ENCODE measurements around the gene ABCB8. TPM values are rescaled to one million over a fixed set of nuclear protein-coding genes. Genes with fewer than 3 reads are reported as not detected.

Gene ABCB8
- total and polyA plus RNA-seq, 9 of the 15 experiments (the other 6 are each of a cell fraction or from before 2014, with no cell fraction given) = 7.6 to 106 (median 36.3) TPM

DNA sequence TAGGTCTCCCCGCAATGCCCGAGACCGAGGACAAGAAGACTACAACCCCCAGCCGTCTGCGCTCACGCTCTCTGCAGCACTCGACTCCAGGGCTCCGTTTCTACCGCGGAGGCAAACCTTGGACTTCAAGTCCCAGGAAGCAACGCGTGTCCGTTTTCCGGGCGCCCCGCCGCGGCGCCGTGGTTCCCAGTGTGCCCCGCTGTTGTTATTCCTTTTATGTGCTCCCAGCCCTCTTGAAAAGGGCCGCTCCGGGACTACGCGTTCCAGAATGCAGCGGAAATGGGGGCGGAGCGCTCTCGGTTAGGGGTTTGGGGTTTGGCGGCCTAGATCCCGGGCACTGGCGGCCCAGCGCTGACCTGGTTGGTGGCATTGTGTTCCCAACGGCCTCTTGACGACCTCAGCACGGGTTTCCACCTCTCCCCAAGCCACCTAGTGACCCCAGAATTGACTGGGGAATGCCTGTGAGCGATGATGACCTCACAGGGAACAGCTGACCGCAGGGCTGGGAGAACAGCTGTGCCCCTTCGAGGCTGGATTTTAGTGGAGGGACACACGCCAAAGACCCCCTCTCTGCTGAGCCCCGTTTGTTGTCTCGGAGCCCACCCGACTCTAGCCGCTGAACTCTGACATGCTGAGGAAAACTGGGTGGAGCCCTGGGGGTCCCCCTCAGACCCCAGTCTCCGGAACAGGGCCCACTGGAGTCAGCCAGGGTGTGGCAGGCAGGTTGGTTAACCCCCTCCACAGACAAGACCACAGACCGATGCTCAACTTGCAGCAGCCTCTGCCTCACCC, 29.9 kb downstream of the ABCB8 start (continued):
- TF ChIP-seq SREBF2 (CRISPR knock-in tag; IDR thresholded peaks at IDR 0.05) = no peak; the same call in 1 of the 2 replicates
- no peak; the same call in 1 of the 2 replicates for TF ChIP-seq RUNX1 (IDR thresholded peaks at IDR 0.05; ENCODE audit: low read depth)
- TF ChIP-seq GATA2 (CRISPR knock-in tag; IDR thresholded peaks at IDR 0.05) = no peak
- TF ChIP-seq, protein P1, sequence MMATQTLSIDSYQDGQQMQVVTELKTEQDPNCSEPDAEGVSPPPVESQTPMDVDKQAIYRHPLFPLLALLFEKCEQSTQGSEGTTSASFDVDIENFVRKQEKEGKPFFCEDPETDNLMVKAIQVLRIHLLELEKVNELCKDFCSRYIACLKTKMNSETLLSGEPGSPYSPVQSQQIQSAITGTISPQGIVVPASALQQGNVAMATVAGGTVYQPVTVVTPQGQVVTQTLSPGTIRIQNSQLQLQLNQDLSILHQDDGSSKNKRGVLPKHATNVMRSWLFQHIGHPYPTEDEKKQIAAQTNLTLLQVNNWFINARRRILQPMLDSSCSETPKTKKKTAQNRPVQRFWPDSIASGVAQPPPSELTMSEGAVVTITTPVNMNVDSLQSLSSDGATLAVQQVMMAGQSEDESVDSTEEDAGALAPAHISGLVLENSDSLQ (IDR thresholded peaks at IDR 0.05) = peak; percentile 4
- TF ChIP-seq, protein P2, sequence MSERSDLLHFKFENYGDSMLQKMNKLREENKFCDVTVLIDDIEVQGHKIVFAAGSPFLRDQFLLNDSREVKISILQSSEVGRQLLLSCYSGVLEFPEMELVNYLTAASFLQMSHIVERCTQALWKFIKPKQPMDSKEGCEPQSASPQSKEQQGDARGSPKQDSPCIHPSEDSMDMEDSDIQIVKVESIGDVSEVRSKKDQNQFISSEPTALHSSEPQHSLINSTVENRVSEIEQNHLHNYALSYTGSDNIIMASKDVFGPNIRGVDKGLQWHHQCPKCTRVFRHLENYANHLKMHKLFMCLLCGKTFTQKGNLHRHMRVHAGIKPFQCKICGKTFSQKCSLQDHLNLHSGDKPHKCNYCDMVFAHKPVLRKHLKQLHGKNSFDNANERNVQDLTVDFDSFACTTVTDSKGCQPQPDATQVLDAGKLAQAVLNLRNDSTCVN (CRISPR knock-in tag; IDR thresholded peaks at IDR 0.05) = peak; percentile 5; the same call in 1 of the 2 replicates
- peak; percentile 49; the same call in 1 of the 2 replicates for TF ChIP-seq MYNN (IDR thresholded peaks at IDR 0.05)
- no peak for TF ChIP-seq MYNN (CRISPR knock-in tag; IDR thresholded peaks at IDR 0.05)
- peak in 1 of 2 experiments; percentile 92; a peak in 2 of 4 replicates for TF ChIP-seq HDAC1 (IDR thresholded peaks at IDR 0.05)
- TF ChIP-seq TGIF2 (CRISPR knock-in tag; IDR thresholded peaks at IDR 0.05) = peak; percentile 72
- TF ChIP-seq HSF4 (CRISPR knock-in tag; IDR thresholded peaks at IDR 0.05; ENCODE audit: borderline replicate concordance) = no peak
- TF ChIP-seq ZNF717 (CRISPR knock-in tag; IDR thresholded peaks at IDR 0.05) = no peak
- no peak for TF ChIP-seq ATF2 (CRISPR knock-in tag; IDR thresholded peaks at IDR 0.05)
- no peak for TF ChIP-seq ZNF436 (CRISPR knock-in tag; IDR thresholded peaks at IDR 0.05)
- TF ChIP-seq, protein P3, sequence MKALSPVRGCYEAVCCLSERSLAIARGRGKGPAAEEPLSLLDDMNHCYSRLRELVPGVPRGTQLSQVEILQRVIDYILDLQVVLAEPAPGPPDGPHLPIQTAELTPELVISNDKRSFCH (CRISPR knock-in tag; IDR thresholded peaks at IDR 0.05) = no peak
- TF ChIP-seq, protein P3 (tag; IDR thresholded peaks at IDR 0.05) = no peak
- TF ChIP-seq SLC30A9 (CRISPR knock-in tag; IDR thresholded peaks at IDR 0.05) = no peak
- TF ChIP-seq TOE1 (IDR thresholded peaks at IDR 0.05; ENCODE audit: borderline replicate concordance) = peak; percentile 56; the same call in 1 of the 2 replicates
- TF ChIP-seq TOE1 (CRISPR knock-in tag; IDR thresholded peaks at IDR 0.05; ENCODE audit: borderline replicate concordance, low read depth) = no peak
- no peak for TF ChIP-seq ZNF699 (CRISPR knock-in tag; IDR thresholded peaks at IDR 0.05; ENCODE audit: insufficient replicate concordance)
- TF ChIP-seq HNRNPK (IDR thresholded peaks at IDR 0.05; ENCODE audit: low read depth, low read length, poor library complexity, severe bottlenecking) = no peak
- no peak for TF ChIP-seq NFXL1 (CRISPR knock-in tag; IDR thresholded peaks at IDR 0.05)
- TF ChIP-seq SMAD2 (IDR thresholded peaks at IDR 0.05; ENCODE audit: low read depth, low read length) = peak; percentile 96; the same call in 1 of the 2 replicates
- TF ChIP-seq E2F4 (CRISPR knock-in tag; IDR thresholded peaks at IDR 0.05; ENCODE audit: low read depth) = no peak
- no peak for TF ChIP-seq IRF2 (CRISPR knock-in tag; IDR thresholded peaks at IDR 0.05)
- TF ChIP-seq CHD2 (IDR thresholded peaks at IDR 0.05; ENCODE audit: low read depth, low read length) = 0 out of 2 replicates have a peak, but pooled peaks have one; percentile 21

Measured in K562 (cell line).